NCI-H82 treated with DMSO at 0.1 percent for 48 hours (cell line): Measurements from ENCODE around the gene SRPK3.
"Not testable (repeated sequence)": the region's sequence is repeated elsewhere in the genome, so short reads cannot be mapped to it uniquely, and the experiment has no call there.

ENCODE experiments used
- DNase-seq: peaks from one replicate; lab custom pipeline; 2025; ENCODE audit not compliant: unreplicated experiment; lab: John Stamatoyannopoulos, UW

Gene SRPK3

DNA sequence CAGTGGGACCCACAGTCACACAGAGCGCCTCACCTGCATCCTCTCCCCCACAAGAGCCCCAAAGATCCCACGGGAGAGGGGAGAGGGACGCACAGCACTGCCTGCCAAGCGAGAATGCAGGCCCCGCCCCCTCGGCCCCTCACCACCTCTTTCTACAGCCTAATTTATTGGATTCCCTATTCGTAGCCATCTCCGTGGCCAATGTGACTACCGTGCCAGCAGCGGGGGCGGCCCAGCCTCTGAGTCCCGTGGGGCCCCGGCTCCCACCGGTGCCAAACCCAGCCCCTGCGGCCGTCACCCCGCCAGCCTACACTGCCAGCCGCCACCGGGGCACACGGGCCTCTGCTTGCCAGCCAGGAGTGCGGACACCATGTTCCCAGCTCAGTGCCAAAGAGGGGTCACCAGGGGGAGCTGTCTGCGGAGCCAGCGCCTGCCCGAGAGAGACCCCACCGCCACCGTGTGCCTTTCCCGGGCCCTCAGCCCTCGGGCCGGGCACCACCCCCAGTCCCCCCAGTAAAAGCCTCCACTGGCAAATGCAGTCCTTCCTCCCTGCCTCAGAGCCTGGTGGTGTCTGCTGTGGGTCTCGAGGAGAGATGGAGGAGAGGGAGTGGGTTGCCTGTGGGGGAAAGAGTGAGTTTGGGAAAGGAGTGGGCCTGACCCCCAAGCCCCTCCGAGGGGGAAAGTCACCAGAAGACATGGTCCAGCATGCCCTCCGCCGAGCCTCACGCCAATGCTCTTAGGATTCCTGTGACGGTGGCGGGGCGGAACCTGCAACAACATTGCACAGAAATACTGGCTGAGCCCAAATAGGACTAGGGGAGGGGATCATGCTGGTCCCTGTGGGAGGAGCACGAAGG, 36.4 kb upstream of the SRPK3 start:
- no peak for DNase-seq

DNA sequence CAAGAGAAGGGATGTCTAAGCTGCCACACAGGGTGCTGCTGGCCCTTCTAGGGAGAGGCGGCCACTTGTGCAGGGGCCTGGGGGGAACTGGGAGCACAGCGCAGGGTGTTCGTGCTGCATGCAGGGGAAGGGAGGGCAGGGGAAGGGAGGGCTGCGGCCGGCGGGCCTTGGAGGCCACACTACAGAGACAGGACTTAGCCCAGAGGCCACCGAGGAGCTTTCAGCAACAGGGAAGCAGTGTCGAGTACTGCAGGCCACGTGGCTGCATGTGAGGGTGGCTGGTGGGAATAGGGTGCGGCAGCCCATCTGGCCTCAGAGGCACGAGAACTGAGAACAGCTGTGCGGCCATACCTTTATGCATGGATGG, 35.8 kb upstream of the SRPK3 start:
- not testable (repeated sequence) for DNase-seq

DNA sequence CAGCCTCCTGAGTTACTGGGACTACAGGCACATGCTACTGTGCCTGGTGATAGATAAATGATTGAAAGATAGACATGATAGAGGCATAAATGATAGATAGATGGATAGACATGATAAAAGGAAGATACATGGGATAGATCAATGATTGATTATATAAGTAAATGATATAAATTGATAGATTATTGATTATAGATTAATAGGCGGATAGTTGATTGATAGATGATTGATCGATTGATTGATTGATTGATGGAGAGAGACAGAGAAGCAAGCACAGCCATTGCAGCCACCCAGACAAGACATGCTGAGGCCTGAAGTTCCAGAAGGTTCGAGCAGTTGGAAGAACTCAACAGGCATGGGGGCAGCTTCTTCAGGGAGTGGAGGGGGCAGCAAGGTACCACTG, 34.5 kb upstream of the SRPK3 start:
- no peak for DNase-seq

DNA sequence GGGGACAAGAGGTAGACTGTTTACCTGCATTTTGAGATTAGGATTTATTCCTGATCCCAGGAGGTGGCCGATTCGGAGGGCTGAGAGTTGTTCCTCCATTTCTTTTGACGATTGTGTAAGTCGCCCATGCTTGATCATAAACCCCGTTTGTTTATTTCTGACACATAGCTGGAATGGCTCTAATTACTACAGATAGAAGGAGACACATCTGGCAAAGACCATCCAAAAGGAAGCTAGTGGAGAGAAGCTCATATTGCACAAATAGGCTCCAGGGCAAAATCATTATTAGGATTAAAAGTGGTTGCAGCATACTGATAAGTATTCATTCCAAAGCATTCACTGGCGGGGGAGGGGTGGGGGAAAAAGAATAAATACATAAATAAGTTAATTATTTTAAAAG, 33.9 kb upstream of the SRPK3 start:
- not testable (repeated sequence) for DNase-seq

DNA sequence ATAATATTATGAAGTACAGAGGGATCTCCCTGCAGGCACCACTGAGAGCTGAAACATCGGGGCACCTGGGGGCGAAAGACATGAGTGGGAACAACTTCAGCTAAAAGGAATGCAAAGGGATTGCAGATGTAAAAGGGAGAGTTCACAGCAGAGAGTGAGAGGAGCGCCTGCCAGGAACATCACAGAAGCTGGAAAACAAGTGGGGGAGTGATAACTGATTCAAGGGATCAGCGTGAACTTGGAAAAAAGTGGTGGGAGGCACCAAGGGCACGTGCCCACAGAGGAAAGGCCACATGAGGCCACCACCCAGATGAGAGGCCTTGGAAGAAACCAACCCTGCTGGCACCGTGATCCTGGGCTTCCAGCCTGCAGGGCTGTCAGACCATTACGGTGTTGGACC, 31.8 kb upstream of the SRPK3 start:
- not testable (repeated sequence) for DNase-seq

DNA sequence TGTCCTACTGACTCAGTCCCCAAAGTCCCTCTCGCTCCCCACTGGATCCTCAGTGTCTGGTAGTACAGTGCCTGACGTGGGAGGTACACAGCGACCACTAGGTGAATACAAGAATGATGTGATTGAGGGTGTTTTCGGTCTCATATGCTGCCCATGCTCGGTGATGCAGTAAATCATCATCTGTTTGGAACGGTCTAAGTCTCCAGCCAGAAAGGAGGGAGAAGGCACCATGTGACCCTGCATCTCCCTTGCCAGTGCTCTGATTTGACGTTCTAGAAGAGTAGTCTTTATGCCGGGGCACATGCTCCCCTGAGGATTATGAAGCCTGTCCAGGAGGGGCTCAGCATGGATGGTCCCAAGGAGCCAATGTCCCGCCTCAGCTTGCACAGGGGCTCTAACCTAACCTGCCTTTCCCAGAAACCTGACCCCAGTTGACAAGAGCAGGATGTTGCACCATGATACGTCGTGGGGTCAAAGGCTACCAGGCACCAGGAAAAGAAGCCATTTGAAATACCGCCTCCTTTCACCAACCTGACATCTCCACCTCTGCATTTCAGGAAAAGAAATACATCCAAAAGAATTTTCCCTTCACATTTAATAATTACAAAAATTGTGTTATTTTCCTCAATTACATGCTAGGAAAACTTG, 30.6 kb upstream of the SRPK3 start:
- no peak for DNase-seq

DNA sequence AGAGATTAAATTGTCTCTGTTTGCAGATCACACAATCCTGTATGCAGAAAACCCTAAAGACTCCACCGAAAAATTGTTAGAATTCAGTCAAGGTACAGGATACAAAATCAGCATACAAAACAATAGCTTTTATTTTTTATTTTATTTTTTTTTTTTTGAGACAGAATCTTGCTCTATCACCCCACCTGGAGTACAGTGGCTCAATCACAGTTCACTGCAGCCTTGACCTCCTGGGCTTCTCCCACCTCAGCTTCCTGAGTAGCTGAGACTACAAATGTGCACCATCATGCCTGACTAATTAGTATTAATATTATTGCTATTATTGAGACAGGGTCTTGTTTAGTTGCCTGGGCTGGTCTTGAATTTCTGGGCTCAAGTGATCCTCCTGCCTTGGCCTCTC, 25.7 kb upstream of the SRPK3 start:
- no peak for DNase-seq

DNA sequence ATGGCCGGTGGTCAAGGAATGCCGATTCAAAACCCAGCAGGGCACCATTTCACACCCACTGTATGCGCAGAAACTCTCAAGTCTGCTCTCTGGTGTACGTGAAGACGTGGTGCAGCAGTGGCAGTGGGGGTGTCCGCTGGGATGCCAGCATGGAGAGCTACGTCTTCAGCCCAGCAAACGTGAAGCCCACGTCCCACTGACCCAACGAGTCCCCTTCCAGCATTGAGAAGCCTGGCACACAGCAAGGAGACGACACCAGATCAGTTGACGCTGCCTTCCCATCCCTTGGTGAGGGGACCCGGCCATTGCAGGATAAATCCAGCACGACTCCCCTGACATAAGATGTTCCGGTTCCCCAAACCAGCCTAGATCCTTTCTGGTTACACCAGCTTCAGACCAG, 19.0 kb upstream of the SRPK3 start:
- DNase-seq, result no peak

DNA sequence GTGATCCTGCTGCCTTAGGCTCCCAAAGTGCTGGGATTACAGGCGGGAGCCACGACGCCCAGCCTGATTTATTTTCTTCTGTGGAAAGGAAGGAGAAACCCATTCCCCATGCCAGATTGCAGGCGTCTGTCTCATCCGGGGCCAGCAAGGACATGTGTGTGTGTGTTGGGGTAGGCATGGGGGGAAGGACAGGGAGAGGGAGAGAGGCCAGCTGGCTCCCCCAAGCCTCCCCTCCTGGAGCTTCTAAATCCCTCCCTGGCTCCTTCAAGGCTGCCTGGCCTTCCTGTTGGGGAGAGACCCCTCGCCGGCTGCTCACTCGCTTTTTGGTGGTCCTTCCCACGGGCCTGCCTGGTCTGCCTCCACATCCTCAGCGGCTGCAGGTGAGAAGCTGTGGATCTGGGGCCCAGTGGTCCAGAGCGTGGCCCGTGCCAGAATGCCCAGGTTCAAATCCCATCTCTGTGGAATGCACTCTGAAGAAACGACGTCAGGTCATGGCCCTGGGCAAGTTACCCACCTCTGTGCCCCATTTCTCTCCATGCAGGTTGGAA, 18.1 kb upstream of the SRPK3 start:
- no peak for DNase-seq

DNA sequence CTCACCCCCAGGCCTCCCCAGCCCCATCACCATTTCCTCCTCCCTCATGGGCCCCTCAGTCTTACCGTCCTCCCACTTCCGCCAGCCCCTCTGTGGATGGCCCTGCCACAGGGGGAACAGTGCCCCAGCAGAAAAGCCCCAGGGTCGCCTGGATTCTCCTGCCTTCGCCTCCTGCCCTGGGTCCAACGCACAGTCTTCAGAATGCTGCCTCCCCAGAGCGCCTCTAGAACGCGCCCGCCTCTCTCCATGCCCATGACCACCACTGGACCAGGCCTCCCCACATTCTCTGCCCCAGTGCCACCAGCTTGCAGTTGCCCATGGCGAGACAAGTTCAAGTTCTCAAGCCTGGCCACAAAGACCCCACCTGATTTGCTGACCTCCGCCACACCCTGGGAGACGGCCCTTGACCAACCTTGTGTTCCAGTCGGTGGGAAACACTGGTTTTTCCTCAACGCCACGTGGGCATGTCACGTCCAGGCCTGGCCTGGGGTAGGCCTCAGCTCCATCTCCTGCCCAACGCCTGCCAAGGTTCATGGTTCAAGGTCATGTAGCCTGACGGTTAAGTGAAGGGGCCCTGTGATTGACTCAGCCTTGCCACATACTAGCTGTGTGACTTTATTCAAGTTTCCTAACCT, 17.4 kb upstream of the SRPK3 start:
- DNase-seq, result no peak

DNA sequence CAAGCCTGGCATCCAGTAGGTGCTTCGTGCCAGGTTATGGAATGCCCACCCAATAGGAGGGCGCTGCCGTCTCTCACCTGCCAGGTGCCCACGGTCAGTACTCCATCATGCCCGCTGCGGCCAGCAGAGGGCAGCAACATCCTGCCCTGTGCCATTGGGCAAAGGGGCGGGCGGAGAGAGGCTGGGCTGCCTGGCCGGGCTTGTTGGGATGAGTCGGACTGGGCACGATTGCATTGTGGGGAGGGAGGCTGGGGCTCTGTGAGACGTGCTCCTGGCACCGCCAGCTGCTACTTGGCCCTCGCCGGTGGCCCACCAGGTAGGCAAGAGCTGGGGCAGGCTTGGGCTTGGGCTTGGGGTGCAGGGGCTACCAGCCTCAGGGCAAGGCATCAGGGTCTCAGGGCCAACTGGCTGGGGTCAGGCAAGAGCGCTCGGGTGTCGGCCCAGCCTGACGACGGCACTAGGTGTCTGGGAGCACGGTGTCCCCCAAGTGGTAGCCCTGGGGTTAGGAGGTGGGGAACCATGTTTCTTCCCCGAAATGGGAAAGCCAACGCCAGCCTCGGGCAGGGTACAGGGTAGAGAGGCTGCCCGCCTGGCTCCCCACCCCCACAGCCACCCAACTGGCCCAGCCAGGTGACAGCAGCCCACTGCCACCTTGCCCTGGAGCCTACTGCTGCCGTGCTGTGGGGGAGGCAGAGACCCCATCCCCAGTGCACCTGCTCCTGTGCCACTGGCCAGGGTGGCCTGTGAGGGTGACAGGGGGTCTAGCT, 16.7 kb upstream of the SRPK3 start, which contains the start of gene PLXNB3:
PLXNB3 (plus strand) TSS at position 261 of the 767 bp plus-strand sequence. CDS start 1,287 bp downstream, outside the sequence.
- peak; percentile 22 for DNase-seq

DNA sequence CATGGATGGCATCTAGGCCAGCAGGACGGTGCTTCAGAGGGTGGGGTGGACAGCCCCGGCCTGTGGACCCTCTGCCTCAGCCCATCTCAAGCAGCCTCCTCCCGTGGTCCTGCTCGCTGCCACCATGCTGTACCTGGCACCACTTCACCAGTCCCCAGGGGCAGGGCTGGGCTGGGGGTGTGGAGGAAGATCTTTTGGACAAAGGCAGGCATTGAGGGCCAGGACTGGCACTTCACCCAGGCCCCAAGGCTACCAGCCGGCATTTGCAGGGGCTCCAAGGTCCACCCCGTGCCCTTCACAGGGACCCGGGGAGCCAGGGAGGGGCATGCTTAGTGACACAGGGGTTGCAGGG, 16.1 kb upstream of the SRPK3 start:
- no peak for DNase-seq

DNA sequence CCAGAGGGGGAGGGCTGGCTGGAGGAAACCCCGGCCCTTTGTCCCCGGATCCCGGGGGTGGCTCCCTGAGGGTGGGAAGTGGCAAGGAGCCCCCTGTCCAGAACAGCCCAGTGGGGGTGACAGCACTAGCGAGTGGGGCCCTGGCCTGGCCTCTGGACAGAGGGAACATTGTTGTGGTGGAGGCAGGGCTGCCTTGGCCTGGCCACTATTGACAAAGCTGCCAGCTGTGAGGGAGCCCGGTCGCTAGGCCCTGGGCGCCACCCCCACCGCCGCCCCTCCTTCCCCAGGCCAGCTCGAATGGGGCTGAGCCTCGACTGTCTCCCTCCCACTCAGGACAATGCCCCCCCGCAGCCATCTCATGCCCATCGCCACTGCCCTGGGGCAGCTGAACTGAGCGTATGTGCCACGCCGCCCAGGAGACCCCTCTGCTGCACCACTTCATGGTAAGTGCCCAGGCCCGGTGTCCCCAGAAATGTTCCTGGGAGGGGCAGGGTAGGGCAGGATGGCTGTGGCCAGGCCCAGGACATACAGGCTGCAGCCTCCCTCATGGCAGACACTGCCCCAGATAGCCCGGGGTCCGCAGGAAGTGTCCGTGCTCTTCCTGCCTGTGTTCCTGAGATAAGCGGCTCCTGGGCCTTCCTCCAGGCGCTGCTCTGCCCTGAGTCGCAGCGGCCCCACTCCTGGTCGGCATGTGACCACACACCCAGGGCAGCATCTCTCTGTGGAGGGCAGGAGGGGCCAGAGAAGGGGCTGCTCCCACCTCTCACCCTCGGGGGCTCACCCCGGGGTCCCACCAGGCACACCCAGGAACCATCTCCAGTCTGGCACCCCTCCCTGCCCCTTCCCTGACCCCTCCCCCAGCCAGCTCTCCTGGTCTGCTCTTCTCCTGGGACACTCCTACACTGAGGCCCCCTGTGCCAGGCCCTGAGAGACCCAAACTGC, 15.4 kb upstream of the SRPK3 start:
- no peak for DNase-seq

DNA sequence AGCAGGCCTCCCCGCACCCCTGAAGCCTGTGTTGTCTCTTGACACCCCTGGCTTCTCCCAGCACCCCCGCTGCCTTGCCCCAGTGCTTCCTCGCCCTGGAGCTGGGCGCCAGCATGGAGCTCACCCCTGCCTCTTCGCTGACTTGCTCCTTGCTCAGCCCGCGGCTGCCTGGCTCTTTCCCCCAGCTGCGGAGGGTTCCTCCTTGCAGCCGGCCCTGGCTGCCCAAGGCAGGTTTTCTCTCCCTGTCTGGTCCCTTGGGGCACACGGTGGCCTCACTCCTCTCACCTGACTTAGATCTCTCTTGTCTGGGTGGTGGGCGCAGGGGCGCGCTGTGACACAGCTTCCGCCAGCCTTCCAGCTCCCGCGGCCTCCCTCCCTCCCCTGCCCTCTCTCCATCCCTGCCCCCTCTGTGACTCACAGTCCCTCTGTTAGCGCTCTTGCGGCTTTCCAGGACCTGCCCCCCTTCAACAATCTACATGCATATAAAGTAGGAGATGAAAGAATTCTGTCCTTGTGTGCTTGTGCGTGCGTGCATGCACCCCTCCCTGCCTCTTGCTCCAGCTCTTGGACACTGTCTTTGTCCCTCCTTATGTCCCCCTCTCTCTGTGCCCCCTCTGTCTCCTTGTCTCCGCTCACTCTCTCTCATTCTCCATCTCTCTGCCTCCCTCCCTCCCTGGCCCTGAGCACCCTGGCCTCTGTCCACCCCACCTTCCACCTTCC, 14.6 kb upstream of the SRPK3 start:
- no peak for DNase-seq

DNA sequence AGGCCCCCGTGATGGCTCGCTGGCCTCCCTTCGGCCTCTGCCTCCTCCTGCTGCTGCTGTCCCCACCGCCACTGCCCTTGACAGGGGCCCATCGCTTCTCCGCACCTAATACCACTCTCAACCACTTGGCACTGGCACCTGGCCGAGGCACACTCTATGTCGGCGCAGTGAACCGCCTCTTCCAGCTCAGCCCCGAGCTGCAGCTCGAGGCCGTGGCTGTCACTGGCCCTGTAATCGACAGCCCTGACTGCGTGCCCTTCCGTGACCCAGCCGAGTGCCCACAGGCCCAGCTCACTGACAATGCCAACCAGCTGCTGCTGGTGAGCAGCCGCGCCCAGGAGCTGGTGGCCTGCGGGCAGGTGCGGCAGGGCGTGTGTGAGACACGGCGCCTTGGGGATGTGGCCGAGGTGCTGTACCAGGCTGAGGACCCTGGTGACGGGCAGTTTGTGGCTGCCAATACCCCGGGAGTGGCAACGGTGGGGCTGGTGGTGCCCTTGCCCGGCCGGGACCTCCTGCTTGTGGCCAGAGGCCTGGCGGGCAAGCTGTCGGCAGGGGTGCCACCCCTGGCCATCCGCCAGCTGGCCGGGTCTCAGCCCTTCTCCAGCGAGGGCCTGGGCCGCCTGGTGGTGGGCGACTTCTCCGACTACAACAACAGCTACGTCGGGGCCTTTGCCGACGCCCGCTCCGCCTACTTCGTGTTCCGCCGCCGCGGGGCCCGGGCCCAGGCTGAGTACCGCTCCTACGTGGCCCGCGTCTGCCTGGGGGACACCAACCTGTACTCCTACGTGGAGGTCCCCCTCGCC, 13.8 kb upstream of the SRPK3 start:
- no peak for DNase-seq

DNA sequence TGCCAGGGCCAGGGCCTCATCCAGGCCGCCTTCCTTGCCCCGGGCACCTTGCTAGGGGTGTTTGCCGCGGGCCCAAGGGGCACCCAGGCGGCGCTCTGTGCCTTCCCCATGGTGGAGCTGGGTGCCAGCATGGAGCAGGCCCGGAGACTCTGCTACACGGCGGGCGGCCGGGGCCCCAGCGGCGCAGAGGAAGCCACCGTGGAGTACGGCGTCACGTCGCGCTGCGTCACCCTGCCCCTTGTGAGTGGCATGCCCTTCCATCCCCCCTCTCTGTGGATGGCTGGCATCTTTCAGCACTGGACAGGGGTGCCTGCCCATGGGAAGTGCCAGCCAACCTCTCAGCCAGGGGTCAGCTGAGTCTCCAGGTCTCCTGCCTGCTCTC, 13.2 kb upstream of the SRPK3 start:
- DNase-seq, result no peak

DNA sequence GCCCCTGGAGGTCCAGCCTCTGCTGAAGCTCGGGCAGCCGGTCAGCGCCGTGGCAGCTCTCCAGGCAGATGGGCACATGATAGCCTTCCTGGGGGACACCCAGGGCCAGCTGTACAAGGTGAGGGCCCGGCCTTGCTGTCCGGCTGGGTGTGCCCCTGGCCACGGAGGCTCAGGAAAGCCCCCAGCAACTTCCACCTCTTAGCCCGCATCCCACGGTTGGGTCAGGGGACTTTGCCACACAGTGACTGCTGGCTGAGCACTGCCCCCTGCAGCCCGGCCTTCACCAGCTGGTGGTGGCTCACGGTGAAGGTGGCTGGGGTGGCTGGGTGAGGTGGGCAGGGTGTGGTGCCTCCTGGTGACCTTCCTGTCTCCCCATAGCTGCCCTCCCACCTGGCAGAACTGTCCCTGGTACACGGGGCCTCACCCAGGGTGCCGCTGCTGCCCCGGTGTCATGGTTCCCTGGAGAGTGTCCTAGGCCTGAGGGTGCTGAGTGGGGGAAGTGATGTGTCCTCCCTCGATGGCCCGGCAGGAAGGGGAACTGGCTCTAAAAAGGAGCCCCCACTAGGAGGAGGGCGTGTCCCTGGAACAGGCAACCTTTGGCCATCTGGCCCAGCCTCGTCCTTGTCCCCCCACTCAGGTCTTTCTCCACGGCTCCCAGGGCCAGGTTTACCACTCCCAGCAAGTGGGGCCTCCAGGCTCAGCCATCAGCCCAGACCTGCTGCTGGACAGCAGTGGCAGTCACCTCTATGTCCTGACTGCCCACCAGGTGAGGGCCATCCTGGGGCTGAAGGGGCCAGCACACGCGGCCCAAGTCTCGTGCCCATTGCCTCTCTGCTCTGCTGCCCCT, 12.3 kb upstream of the SRPK3 start:
- no peak for DNase-seq
